PFSK-1 (cell line): Measurements from ENCODE around the gene ARHGAP25.

ENCODE experiments used
- FOXP2 ChIP-seq: optimal IDR thresholded peaks from 2 replicates; pipeline ENCODE3; 2011; ENCODE audit warnings: borderline replicate concordance, control low read depth, inconsistent platforms; ENCODE audit not compliant: insufficient read depth; ENCODE audit errors: extremely low read length, extremely low read depth
- POLR2AphosphoS5 ChIP-seq: IDR thresholded peaks from 2 replicates; pipeline ENCODE4 v1.6.1; 2012; ENCODE audit warnings: low read depth, mild to moderate bottlenecking, control low read depth, low read length, moderate library complexity
- SIN3A ChIP-seq: IDR thresholded peaks from 2 replicates; pipeline ENCODE4 v1.6.1; 2012; ENCODE audit warnings: mild to moderate bottlenecking, low read length, moderate library complexity, borderline replicate concordance; ENCODE audit not compliant: insufficient read depth
- TAF1 ChIP-seq: IDR thresholded peaks from 2 replicates; pipeline ENCODE4 v1.6.1; 2012; ENCODE audit warnings: low read length, control low read depth, borderline replicate concordance; ENCODE audit not compliant: insufficient read depth
- TF ChIP-seq, protein P1 (sequence below), 2 experiments: IDR thresholded peaks; 2 replicates each; pipeline versions ENCODE4 v1.6.1 to v1.8.0; 2011 to 2012; ENCODE audit warnings: low read depth in 2 of 2, low read length in 2 of 2, control low read depth in 1 of 2, inconsistent platforms in 1 of 2, mild to moderate bottlenecking in 1 of 2, moderate library complexity in 1 of 2; ENCODE audit not compliant: insufficient read depth in 1 of 2

GRCh38 chr2:68732036-68732932, 2.3 kb upstream of the ARHGAP25 start:
- TF ChIP-seq POLR2AphosphoS5 (no peak), TAF1 (no peak), SIN3A (no peak), FOXP2 (no peak)
- TF ChIP-seq, protein P1, sequence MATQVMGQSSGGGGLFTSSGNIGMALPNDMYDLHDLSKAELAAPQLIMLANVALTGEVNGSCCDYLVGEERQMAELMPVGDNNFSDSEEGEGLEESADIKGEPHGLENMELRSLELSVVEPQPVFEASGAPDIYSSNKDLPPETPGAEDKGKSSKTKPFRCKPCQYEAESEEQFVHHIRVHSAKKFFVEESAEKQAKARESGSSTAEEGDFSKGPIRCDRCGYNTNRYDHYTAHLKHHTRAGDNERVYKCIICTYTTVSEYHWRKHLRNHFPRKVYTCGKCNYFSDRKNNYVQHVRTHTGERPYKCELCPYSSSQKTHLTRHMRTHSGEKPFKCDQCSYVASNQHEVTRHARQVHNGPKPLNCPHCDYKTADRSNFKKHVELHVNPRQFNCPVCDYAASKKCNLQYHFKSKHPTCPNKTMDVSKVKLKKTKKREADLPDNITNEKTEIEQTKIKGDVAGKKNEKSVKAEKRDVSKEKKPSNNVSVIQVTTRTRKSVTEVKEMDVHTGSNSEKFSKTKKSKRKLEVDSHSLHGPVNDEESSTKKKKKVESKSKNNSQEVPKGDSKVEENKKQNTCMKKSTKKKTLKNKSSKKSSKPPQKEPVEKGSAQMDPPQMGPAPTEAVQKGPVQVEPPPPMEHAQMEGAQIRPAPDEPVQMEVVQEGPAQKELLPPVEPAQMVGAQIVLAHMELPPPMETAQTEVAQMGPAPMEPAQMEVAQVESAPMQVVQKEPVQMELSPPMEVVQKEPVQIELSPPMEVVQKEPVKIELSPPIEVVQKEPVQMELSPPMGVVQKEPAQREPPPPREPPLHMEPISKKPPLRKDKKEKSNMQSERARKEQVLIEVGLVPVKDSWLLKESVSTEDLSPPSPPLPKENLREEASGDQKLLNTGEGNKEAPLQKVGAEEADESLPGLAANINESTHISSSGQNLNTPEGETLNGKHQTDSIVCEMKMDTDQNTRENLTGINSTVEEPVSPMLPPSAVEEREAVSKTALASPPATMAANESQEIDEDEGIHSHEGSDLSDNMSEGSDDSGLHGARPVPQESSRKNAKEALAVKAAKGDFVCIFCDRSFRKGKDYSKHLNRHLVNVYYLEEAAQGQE (IDR thresholded peaks at IDR 0.05; ENCODE audit: insufficient read depth in 1 of 2, low read depth in 2 of 2, low read length in 2 of 2) = no peak
